Motor neuron (in vitro differentiated cells): ENCODE results near the gene DNAJC5. TPM values are rescaled to one million over a fixed set of nuclear protein-coding genes. Genes with fewer than 3 reads are reported as not detected.

Experiments
- ATAC-seq, 8 experiments: fragments of 200-7000 bp; cut with Tn5 transposase; replicated peaks in 6 of 8; 2 replicates each; pipeline ENCODE4 v1.8.0; 2021; ENCODE audit warnings: mild to moderate bottlenecking in 8 of 8, moderate library complexity in 8 of 8
- H3K27ac ChIP-seq, 2 donors: fragments of 250-450 bp; sonication (Bioruptor Pico); 2 replicates each; pipeline ENCODE4 v1.9.0; 2021; ENCODE audit warnings: antibody characterized with exemption in 2 of 2, mild to moderate bottlenecking in 2 of 2, moderate library complexity in 1 of 2
- H3K4me1 ChIP-seq, 2 donors: fragments of 250-450 bp; sonication (Bioruptor Pico); replicated peaks in 1 of 2; 2 replicates each; pipeline ENCODE4 v1.6.1; 2021; ENCODE audit warnings: antibody characterized with exemption in 2 of 2, mild to moderate bottlenecking in 2 of 2, moderate library complexity in 1 of 2
- H3K4me3 ChIP-seq, 5 donors: fragments of 250-450 bp; sonication (Bioruptor Pico); 2 replicates each; pipeline ENCODE4 v1.9.0; 2021; ENCODE audit warnings: antibody characterized with exemption in 5 of 5, mild to moderate bottlenecking in 5 of 5, moderate library complexity in 4 of 5
- WGBS, 10 experiments: fragments of 450-650 bp; shearing (Covaris generic); methylation state at CpG; one replicate each; pipeline ENCODE4 v1.0.0; 2022; 5-methylcytosine and 5-hydroxymethylcytosine counted together
- in situ Hi-C, 9 experiments: fragments of 400-800 bp; cut with MboI; loops; one replicate each; pipeline ENCODE4 v1.15.0; 2021; ENCODE audit warnings: low sequenced_read_pairs in 9 of 9, low pct_unique_long_range_greater_than_20kb in 2 of 9; ENCODE audit not compliant: unreplicated experiment in 9 of 9
- total RNA-seq, 8 experiments: library from RNA; unstranded; fragments of 300-600 nt; gene quantifications; 2 replicates each; pipeline versions ENCODE4 v1.2.3 to v1.2.4, GENCODE V29; 2022

Gene DNAJC5
- total RNA-seq, 8 experiments from 2014 or later, result 31.7 to 80.7 (median 41.5) TPM

GRCh38 chr20:63855363-63856097 is 39.4 kb upstream of the DNAJC5 start:
- Histone ChIP-seq H3K27ac (peak overlapping the region; percentile 57 to 63), H3K4me1 (peaks cover 47 to 51% of the 10 kb centered on the region in 2 donors), H3K4me3 (no peak overlapping the region)
- in situ Hi-C loops, result loop anchor here in 2 of 9 experiments (25.0 kb wide), 2 partner anchors 93 to 318 kb away; partner anchors contain the start of genes PTK6 (in 1 of the 2) and SRMS (in 1 of the 2)
- no CpG with 5 or more reads among the region's 36 CpGs for WGBS, 10 experiments
- ATAC-seq, result peak in 5 of 8 experiments; percentile 1 to 28 (median 10)

- peak overlapping the region; percentile 57 to 63 for H3K27ac ChIP-seq
- no peak for ATAC-seq
- in situ Hi-C loops, result loop anchor here in 2 of 9 experiments (25.0 kb wide), 2 partner anchors 94 to 319 kb away; partner anchors contain the start of genes PTK6 (in 1 of the 2) and SRMS (in 1 of the 2)
- WGBS, 10 experiments, result 0 to 88% (median 23%) methylated on average over 1 to 5 of the region's 22 CpGs; no CpG with 5 or more reads in 6 of the 10 experiments
- peaks cover 47 to 51% of the 10 kb centered on the region in 2 donors for H3K4me1 ChIP-seq
- no peak overlapping the region for H3K4me3 ChIP-seq
These were observed 38.8 kb upstream of the DNAJC5 start for GRCh38 chr20:63856098-63856511.

- Histone ChIP-seq H3K4me3 (no peak overlapping the region), H3K4me1 (peaks cover 47 to 51% of the 10 kb centered on the region in 2 donors), H3K27ac (peak overlapping the region; percentile 75 to 82)
- in situ Hi-C loops, result loop anchor here in 2 of 9 experiments (25.0 kb wide), 2 partner anchors 96 to 321 kb away; partner anchors contain the start of genes PTK6 (in 1 of the 2) and SRMS (in 1 of the 2)
- peak in 3 of 8 experiments; percentile 5 to 9 (median 5) for ATAC-seq
- no CpG with 5 or more reads among the region's 14 CpGs for WGBS, 10 experiments
These were observed 37.0 kb upstream of the DNAJC5 start for GRCh38 chr20:63857764-63858392.

- no peak overlapping the region for H3K4me3 ChIP-seq
- peaks cover 47 to 54% of the 10 kb centered on the region in 2 donors for H3K4me1 ChIP-seq
- peak overlapping the region; percentile 75 to 82 for H3K27ac ChIP-seq
- ATAC-seq, result peak in 6 of 8 experiments; percentile 23 to 78 (median 63)
- WGBS, 10 experiments, result 10 to 50% methylated on average over 1 to 2 of the region's 12 CpGs; no CpG with 5 or more reads in 8 of the 10 experiments
- in situ Hi-C loops, result loop anchor here in 2 of 9 experiments (25.0 kb wide), 2 partner anchors 96 to 321 kb away; partner anchors contain the start of genes PTK6 (in 1 of the 2) and SRMS (in 1 of the 2)
These were observed 36.3 kb upstream of the DNAJC5 start for GRCh38 chr20:63858393-63859165.

- Histone ChIP-seq H3K4me1 (peaks cover 47 to 55% of the 10 kb centered on the region in 2 donors), H3K4me3 (no peak overlapping the region), H3K27ac (peak overlapping the region; percentile 75 to 82)
- in situ Hi-C loops, result loop anchor here in 2 of 9 experiments (25.0 kb wide), 2 partner anchors 97 to 322 kb away; partner anchors contain the start of genes PTK6 (in 1 of the 2) and SRMS (in 1 of the 2)
- WGBS, 10 experiments, result 40 to 57% (median 40%) methylated on average over 1 of the region's 7 CpGs; no CpG with 5 or more reads in 7 of the 10 experiments
- no peak for ATAC-seq
These were observed 35.7 kb upstream of the DNAJC5 start for GRCh38 chr20:63859166-63859699.

- in situ Hi-C loops, result loop anchor here in 2 of 9 experiments (25.0 kb wide), 2 partner anchors 98 to 323 kb away; partner anchors contain the start of genes PTK6 (in 1 of the 2) and SRMS (in 1 of the 2)
- Histone ChIP-seq H3K4me1 (peaks cover 35 to 42% of the 10 kb centered on the region in 2 donors), H3K27ac (no peak overlapping the region), H3K4me3 (no peak overlapping the region)
- 54 to 100% (median 80%) methylated on average over 1 to 10 of the region's 17 CpGs; no CpG with 5 or more reads in 2 of the 10 experiments for WGBS, 10 experiments
- no peak for ATAC-seq
These were observed 34.4 kb upstream of the DNAJC5 start for GRCh38 chr20:63860325-63861051.

- in situ Hi-C loops, result loop anchor here in 2 of 9 experiments (25.0 kb wide), 2 partner anchors 99 to 324 kb away; partner anchors contain the start of genes PTK6 (in 1 of the 2) and SRMS (in 1 of the 2)
- H3K4me3 ChIP-seq, result no peak within 1 kb of the TSS
- WGBS, 10 experiments, result 80 to 100% (median 100%) methylated on average over 1 to 11 of the region's 59 CpGs; no CpG with 5 or more reads in 4 of the 10 experiments
- ATAC-seq, result no peak
- no peak within 1 kb of the TSS for H3K27ac ChIP-seq
- H3K4me1 ChIP-seq, result peaks cover 33 to 41% of the 10 kb centered on the region in 2 donors
These were observed 33.5 kb upstream of the DNAJC5 start, which contains the start of gene ABHD16B for GRCh38 chr20:63861365-63861934. Gene ABHD16B (plus strand): TSS chr20:63861498. CDS start chr20:63861541, 43 bp downstream.

GRCh38 chr20:63861981-63862901 is 32.7 kb upstream of the DNAJC5 start:
- in situ Hi-C loops, result loop anchor here in 2 of 9 experiments (25.0 kb wide), 2 partner anchors 100 to 325 kb away; partner anchors contain the start of genes PTK6 (in 1 of the 2) and SRMS (in 1 of the 2)
- ATAC-seq, result no peak
- Histone ChIP-seq H3K27ac (no peak overlapping the region), H3K4me1 (peaks cover 34 to 38% of the 10 kb centered on the region in 2 donors), H3K4me3 (no peak overlapping the region)
- 78 to 98% (median 94%) methylated on average over 8 to 17 of the region's 95 CpGs; no CpG with 5 or more reads in 5 of the 10 experiments for WGBS, 10 experiments

- in situ Hi-C loops, result loop anchor here in 2 of 9 experiments (25.0 kb wide), 2 partner anchors 101 to 326 kb away; partner anchors contain the start of genes PTK6 (in 1 of the 2) and SRMS (in 1 of the 2)
- H3K4me3 ChIP-seq, result peak overlapping the region in 2 of 5 donors; percentile 93
- no peak for ATAC-seq
- 60 to 92% (median 80%) methylated on average over 1 to 5 of the region's 18 CpGs; no CpG with 5 or more reads in 4 of the 10 experiments for WGBS, 10 experiments
- no peak overlapping the region for H3K27ac ChIP-seq
- peaks cover 27 to 29% of the 10 kb centered on the region in 2 donors for H3K4me1 ChIP-seq
These were observed 31.7 kb upstream of the DNAJC5 start for GRCh38 chr20:63863021-63863797.
